ENCODE data around the gene RNF149. TPM values are rescaled to one million over a fixed set of nuclear protein-coding genes. Genes with fewer than 3 reads are reported as not detected.
"Not testable (repeated sequence)": the region's sequence is repeated elsewhere in the genome, so short reads cannot be mapped to it uniquely, and the experiment has no call there.

The RNF149 gene
- total RNA-seq, 1 donor from 2014 or later: 82.4 TPM

DNA sequence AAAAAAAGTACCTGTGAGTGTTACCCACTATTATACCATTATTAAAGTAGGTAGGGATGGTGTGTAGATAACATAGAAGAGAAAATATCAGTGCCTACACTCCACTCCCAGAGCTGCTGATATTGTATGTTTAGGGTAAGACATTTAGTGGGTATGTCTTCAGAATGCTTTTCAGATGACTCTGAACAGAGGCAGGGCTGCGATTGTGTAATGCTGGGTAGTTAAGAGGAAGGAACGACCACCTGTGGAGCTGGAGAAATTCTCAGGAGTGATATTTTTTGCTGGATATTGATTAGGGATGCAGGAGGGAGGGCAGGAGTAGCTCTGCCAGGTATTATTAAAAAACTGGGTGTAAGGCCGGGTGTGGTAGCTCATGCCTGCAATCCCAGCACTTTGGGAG is 53.0 kb downstream of the RNF149 start:
- DNase-seq (ENCODE audit: low read depth): peak; percentile 61

DNA sequence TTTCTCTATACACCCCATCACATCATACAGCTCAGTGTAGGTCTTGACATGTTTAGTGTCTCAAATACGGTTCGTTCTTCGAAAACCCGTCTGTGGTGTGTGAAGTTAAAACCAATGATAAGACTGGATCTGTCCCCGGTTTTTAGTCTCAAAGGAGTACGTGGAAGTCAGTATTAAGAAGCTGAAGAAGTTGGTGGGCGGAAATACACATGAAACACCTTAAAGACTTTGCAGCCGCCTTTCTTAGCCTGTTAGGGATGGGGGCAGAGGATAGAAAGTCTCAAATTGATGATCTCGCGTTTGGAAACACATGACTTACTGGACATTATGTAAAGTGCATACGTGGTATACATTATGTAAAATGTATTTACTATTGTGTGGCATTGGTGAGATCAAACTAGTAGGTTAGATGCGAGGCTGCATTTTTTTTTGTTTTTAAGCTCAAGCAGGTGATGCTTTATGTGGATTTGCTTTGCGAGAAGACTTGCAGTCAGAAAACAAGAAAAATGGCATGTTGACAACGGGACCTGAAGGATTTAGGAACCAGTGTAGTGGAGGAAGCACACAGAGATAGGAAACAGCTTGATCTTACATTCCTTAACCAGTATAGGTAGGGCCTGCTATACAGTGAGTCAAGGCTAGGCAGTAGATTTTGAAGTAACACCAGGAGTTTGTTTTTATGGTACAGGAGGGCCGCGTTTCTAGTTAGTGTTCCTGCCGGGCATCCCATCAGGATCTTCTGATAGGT is 54.6 kb downstream of the RNF149 start:
- no peak for DNase-seq (ENCODE audit: low read depth)

GRCh38 chr2:101253013-101253702 is 55.3 kb downstream of the RNF149 start:
- peak; percentile 47 for DNase-seq (ENCODE audit: low read depth)

GRCh38 chr2:101252408-101253012 is 56.0 kb downstream of the RNF149 start, which contains the start of gene CNOT11:
CNOT11 (plus strand) TSS chr2:101252886; CDS start chr2:101252965, 79 bp downstream.
- peak; percentile 91 for DNase-seq (ENCODE audit: low read depth)

DNA sequence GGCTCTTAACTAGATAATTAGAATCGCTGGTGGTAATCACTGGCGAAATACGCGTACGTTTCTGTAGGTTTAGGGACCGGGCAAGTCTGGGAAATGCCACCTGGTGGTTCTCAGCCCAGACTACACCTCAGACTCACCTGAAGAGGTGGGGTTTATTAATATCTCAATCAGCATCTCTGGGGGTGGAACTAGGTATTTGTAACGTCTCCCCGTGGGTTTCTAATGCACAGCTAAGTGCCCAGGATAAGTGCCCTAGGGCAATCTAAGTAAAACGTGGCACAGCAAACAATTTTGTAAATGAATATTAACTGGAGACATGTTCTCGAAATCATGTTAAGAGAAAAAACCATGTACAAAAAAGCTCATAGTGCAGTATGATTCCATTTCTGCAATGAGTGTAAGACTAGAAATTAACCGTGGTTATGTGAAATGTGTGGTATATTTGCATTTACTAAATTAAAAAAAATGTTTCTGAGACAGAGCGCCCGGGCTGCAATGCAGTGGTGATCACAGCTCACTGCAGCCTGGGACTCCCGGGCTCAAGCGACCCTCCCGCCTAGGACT is 56.6 kb downstream of the RNF149 start:
- peak; percentile 40 for DNase-seq (ENCODE audit: low read depth)

- not testable (repeated sequence) for DNase-seq (ENCODE audit: low read depth)
Measured at GRCh38 chr2:101251246-101251781, 57.2 kb downstream of the RNF149 start.

DNA sequence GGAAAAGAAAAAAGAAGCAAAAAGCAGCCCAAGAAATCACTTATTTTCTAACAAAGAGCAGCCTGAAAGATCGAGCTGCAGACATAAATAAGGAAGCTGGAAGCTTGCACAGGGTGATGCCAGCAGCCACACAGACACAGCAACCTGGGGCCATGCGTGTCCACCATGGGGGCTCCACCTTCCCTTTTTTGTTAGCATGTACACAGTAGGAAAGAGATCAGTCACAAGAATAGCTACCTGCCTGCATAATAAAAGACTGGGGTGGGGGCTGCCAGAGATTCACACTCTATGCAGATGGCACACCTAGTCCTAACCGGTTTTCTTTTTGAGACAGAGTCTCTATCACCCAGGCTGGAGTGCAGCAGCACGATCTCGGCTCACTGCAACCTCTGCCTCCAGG is 58.7 kb downstream of the RNF149 start:
- no peak for DNase-seq (ENCODE audit: low read depth)

- not testable (repeated sequence) for DNase-seq (ENCODE audit: low read depth)
Measured at GRCh38 chr2:101248756-101249155, 59.7 kb downstream of the RNF149 start.

GRCh38 chr2:101245468-101245867 is 63.0 kb downstream of the RNF149 start:
- not testable (repeated sequence) for DNase-seq (ENCODE audit: low read depth)

- not testable (repeated sequence) for DNase-seq (ENCODE audit: low read depth)
Measured at GRCh38 chr2:101244899-101245298, 63.6 kb downstream of the RNF149 start.

GRCh38 chr2:101244373-101244772 is 64.1 kb downstream of the RNF149 start:
- DNase-seq (ENCODE audit: low read depth): not testable (repeated sequence)

DNA sequence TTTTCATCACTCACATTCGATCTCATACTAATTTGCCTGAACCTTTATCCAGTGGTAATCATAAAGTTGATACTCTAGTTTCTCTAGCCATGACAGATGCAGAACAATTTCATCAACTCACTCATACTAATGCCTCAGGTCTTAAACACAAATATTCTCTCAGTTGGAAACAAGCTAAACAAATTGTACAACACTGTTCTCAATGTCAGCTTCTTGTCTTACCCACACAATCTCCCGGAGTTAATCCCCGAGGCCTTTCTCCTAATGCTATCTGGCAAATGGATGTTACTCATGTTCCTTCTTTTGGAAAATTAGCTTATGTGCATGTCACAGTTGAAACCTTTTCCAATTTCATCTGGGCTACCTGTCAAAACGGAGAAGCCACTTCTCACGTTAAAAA is 67.3 kb downstream of the RNF149 start:
- no peak for DNase-seq (ENCODE audit: low read depth)

DNA sequence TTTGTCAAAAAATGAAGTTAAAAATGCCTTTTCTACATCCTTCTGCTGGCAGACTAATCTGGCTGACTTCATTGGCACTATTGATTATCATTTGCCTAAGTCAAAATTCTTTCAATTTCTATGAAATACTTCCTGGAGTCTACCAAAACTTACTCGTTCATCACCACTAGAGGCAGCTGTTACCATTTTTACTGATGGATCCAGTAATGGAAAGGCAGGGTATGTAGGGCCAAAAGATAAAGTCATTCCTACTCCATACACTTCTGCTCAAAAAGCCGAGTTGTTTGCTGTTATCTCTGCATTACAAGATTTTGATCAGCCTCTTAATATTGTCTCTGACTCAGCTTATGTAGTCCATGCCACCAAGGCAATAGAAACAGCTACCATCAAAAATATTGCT is 67.8 kb downstream of the RNF149 start:
- peak; percentile 58 for DNase-seq (ENCODE audit: low read depth)

GRCh38 chr2:101239760-101240118 is 68.8 kb downstream of the RNF149 start:
- not testable (repeated sequence) for DNase-seq (ENCODE audit: low read depth)

DNA sequence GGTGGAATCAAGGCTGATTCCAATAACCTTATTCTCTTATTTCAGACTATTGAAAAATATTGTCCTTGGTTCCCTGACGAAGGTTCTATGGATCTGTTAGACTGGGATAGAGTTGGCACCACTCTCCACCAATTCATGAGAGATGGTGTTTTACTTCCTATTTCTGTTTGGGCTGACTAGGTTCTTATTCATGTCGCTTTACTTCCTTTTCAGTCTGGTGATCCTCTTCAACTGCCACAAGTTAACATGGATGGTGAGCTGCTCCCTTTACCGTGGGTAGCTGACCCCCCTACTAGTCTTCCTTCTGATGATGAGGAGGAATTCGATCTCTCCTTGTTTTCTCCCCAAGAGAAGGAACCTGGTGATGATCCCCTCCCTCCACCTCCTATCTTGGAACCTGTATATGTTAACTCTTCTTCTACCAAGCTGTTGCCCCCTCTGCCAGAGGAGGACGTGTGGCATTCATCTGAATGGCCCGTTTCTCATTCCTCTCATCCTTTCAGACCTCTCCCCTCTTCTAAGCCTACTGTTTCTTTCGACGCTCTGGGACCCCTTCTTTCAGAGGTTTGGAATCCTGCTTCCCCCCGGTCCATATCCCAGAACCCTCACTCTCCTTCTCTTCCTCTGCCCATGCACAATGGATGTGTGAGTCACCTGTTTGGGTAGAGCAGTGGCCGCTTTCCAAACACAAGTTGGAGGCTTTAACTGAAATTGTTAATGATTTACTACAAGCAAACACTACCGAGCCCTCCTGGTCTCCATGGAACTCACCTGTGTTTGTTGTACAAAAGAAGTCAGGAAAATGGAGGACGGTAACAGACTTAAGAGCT is 69.4 kb downstream of the RNF149 start:
- peak; percentile 98 for DNase-seq (ENCODE audit: low read depth)

GRCh38 chr2:101237944-101238343 is 70.6 kb downstream of the RNF149 start:
- not testable (repeated sequence) for DNase-seq (ENCODE audit: low read depth)

GRCh38 chr2:101235956-101236355 is 72.5 kb downstream of the RNF149 start:
- DNase-seq (ENCODE audit: low read depth): not testable (repeated sequence)

DNA sequence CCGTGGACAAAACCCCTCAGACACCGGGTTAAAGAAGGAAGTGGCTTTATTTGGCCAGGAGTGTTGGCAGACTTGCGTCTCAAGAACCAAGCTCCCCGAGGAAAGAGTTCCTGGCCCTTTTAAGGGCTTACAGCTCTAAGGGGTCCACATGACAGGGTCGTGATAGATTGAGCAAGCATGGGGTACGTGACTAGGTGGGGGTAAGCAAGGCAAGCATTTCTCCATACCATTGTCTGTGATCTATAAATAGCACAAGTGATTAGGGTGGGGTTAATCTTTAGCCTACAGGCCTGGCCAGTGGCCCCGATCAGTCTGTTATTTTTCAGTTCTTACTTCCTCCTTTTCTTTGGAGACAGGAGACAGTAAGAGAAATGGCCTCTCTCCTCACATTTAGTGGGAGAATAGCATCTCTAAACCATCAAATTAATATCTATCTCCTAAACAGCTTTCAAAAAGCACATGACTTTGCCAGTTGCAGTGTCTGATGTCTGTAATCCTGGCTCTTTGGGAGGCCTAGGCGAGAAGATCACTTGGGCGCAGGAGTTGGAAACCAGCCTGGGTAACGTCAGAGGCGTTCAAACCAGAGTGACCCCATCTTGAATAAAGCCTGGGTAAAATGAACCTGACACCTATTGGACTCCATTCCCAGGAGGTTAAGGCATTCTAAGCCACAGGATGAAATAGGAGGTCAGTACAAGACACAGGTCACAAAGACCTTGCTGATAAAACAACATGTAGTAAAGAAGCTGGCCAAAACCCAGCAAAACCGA is 74.1 kb downstream of the RNF149 start:
- peak; percentile 87 for DNase-seq (ENCODE audit: low read depth)

DNA sequence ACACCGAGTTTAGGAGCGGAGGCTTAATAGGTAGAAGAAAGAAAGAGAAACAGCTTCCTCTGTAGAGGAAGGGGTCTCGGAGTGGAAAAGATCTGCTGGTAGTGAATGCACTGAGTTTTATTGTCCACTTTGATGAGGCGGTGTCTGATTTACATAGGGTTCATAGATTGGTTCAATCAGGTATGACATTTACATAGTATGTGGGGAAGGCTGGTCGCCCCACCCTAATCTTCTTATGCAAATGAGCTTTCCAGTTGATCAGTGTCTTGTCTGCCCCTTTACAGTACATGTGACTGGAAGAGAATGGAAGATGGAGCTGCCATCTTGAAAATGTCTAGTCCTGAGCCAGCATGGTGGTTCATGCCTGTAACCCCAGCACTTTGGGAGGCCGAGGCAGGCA is 75.7 kb downstream of the RNF149 start:
- no peak for DNase-seq (ENCODE audit: low read depth)

DNA sequence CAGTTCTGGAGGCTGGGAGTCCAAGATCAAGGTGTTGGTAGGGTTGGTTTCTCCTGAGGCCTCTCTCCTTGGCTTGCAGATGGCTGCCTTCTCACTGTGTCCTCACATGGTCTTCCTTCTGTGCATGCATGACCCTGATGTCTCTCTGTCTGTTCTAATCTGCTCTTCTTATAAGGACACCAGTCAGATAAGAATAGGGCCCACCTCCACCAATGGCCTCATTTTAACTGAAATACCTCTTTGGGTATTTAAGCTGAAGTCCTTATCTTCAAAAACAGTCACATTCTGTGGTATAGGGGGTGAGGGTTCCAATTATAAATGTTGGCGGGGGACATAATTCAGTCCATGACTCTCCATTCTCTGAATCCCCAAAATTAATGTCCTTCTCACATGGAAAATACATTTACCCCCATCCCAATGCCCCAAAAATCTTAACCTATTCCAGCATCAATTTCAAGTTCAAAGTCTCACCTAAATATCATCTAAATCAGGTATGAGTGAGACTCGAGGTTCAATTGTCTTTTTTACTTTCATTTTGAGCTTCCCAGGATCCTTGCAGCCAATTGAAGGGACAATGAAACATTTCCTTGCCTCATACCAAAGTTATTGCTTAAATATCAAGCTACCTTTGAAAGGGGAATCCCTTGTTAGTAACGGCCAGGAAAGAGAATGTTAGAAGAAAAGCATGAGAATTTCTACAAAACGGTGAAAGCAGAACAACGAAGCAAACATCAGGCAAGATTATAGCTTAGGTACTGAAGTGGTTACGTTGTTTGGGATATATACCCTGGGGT is 76.4 kb downstream of the RNF149 start:
- peak; percentile 56 for DNase-seq (ENCODE audit: low read depth)
